Testis (tissue), 3 donors: Measurements from ENCODE around the gene MTERF4. TPM values are rescaled to one million over a fixed set of nuclear protein-coding genes. Genes with fewer than 3 reads are reported as not detected.

ENCODE experiments used
- DNase-seq: peaks from one replicate; pipeline ENCODE4 v3.0.0-alpha.2; 2019
- H3K27ac ChIP-seq, 2 donors: fragments of 200-600 bp; sonication (generic); one replicate each; pipeline ENCODE4 v1.5.1; 2019
- H3K27me3 ChIP-seq: fragments of 200-600 bp; sonication (generic); one replicate; pipeline ENCODE4 v1.5.1; 2019
- H3K36me3 ChIP-seq: fragments of 200-600 bp; sonication (generic); one replicate; pipeline ENCODE4 v1.5.1; 2017; ENCODE audit warnings: low read depth; ENCODE audit errors: missing control alignments
- H3K4me1 ChIP-seq: fragments of 200-600 bp; sonication (generic); one replicate; pipeline ENCODE4 v1.5.1; 2019
- H3K4me3 ChIP-seq, 2 donors: fragments of 200-600 bp; sonication (generic); one replicate each; pipeline ENCODE4 v1.5.1; 2017 to 2019
- H3K9me3 ChIP-seq: fragments of 200-600 bp; sonication (generic); one replicate; pipeline ENCODE4 v1.5.1; 2017
- CTCF ChIP-seq, 3 experiments: fragments of 450-650 bp in 2 of 3; fragments of 200-600 bp in 1 of 3; sonication (generic) in 1 of 3; IDR thresholded peaks; one replicate each; pipeline ENCODE4 v1.5.1; 2016 to 2019; ENCODE audit warnings: antibody characterized with exemption in 3 of 3, mild to moderate bottlenecking in 2 of 3, moderate library complexity in 1 of 3
- POLR2A ChIP-seq: fragments of 450-650 bp; IDR thresholded peaks from one replicate; pipeline ENCODE4 v1.6.1; 2017; ENCODE audit warnings: antibody characterized with exemption, mild to moderate bottlenecking, moderate library complexity
- WGBS, 2 donors: methylation state at CpG; one replicate each; pipeline ENCODE4 v1.1.5; 2018; 5-methylcytosine and 5-hydroxymethylcytosine counted together
- intact Hi-C: fragments of 100-400 bp; cut with DNase I; formaldehyde crosslinking; loops from one replicate; pipeline ENCODE4 v1.15.1; 2023; ENCODE audit warnings: low total_unique reads
- polyA plus RNA-seq: library from polyadenylated mRNA; stranded (reverse); fragments of 350-450 nt; fragmentation: Illumina TruSeq; extraction: RNeasy Lipid Tissue Mini Kit (QIAGEN cat#74804); gene quantifications from one replicate; pipeline ENCODE4 v1.2.3, GENCODE V29; 2014; ENCODE audit warnings: low read depth, low replicate concordance; ENCODE audit not compliant: insufficient read depth
- total RNA-seq, 2 donors: library from RNA; depleted of rRNA; stranded (reverse); fragments of >200 nt; gene quantifications; one replicate each; pipeline ENCODE4 v1.2.3, GENCODE V29; 2016

The MTERF4 gene
- total and polyA plus RNA-seq, 3 donors from 2014 or later, result 26.4 to 40.6 (median 37.3) TPM

- DNase-seq, result no peak
- Histone ChIP-seq H3K27ac (no peak overlapping the region), H3K4me3 (no peak overlapping the region), H3K27me3 (no peaks in the 10 kb centered on the region), H3K4me1 (peaks cover 6% of the 10 kb centered on the region), H3K9me3 (no peaks in the 10 kb centered on the region), H3K36me3 (no peaks in the 10 kb centered on the region)
- TF ChIP-seq POLR2A, result no peak
- TF ChIP-seq CTCF (IDR thresholded peaks at IDR 0.05), result no peak
- intact Hi-C loops, result no loop called here
- 89 to 93% methylated on average over 26 to 29 of the region's 29 CpGs for WGBS, 2 donors
These were observed 14.4 kb downstream of the MTERF4 start for GRCh38 chr2:241087420-241088268.

GRCh38 chr2:241084856-241085444, 17.1 kb downstream of the MTERF4 start:
- Histone ChIP-seq H3K27ac (no peak overlapping the region), H3K4me1 (peaks cover 6% of the 10 kb centered on the region), H3K36me3 (no peaks in the 10 kb centered on the region), H3K9me3 (no peaks in the 10 kb centered on the region), H3K27me3 (no peaks in the 10 kb centered on the region), H3K4me3 (no peak overlapping the region)
- no peak for TF ChIP-seq POLR2A
- no peak for TF ChIP-seq CTCF (IDR thresholded peaks at IDR 0.05)
- no peak for DNase-seq
- intact Hi-C loops, result no loop called here
- 92 to 94% methylated on average over 4 of the region's 4 CpGs for WGBS, 2 donors

- Histone ChIP-seq H3K9me3 (no peaks in the 10 kb centered on the region), H3K27me3 (no peaks in the 10 kb centered on the region), H3K4me3 (no peak overlapping the region), H3K27ac (no peak overlapping the region), H3K36me3 (no peaks in the 10 kb centered on the region), H3K4me1 (peaks cover 6% of the 10 kb centered on the region)
- 83 to 92% methylated on average over 5 of the region's 5 CpGs for WGBS, 2 donors
- intact Hi-C loops, result no loop called here
- TF ChIP-seq POLR2A, result no peak
- TF ChIP-seq CTCF (IDR thresholded peaks at IDR 0.05), result no peak
- DNase-seq, result peak; percentile 7
These were observed 19.0 kb downstream of the MTERF4 start for GRCh38 chr2:241083091-241083415.

GRCh38 chr2:241082341-241083090, 19.6 kb downstream of the MTERF4 start:
- Histone ChIP-seq H3K36me3 (no peaks in the 10 kb centered on the region), H3K4me3 (no peak overlapping the region), H3K27me3 (no peaks in the 10 kb centered on the region), H3K4me1 (peaks cover 6% of the 10 kb centered on the region), H3K27ac (no peak overlapping the region), H3K9me3 (no peaks in the 10 kb centered on the region)
- WGBS, 2 donors, result 85 to 90% methylated on average over 4 to 14 of the region's 14 CpGs
- TF ChIP-seq POLR2A (no peak), CTCF (IDR thresholded peaks at IDR 0.05) (no peak)
- intact Hi-C loops, result no loop called here
- peak; percentile 13 for DNase-seq
